GF-D8 (cell line): ENCODE data around the gene LDLRAD4.
"Not testable (repeated sequence)": the region's sequence is repeated elsewhere in the genome, so short reads cannot be mapped to it uniquely, and the experiment has no call there.

Experiments used
- DNase-seq: peaks from one replicate; lab custom pipeline; 2025; lab: John Stamatoyannopoulos, UW

Gene LDLRAD4

GRCh38 chr18:13487237-13487636 lies 268.7 kb downstream of the LDLRAD4 start:
- no peak for DNase-seq

DNA sequence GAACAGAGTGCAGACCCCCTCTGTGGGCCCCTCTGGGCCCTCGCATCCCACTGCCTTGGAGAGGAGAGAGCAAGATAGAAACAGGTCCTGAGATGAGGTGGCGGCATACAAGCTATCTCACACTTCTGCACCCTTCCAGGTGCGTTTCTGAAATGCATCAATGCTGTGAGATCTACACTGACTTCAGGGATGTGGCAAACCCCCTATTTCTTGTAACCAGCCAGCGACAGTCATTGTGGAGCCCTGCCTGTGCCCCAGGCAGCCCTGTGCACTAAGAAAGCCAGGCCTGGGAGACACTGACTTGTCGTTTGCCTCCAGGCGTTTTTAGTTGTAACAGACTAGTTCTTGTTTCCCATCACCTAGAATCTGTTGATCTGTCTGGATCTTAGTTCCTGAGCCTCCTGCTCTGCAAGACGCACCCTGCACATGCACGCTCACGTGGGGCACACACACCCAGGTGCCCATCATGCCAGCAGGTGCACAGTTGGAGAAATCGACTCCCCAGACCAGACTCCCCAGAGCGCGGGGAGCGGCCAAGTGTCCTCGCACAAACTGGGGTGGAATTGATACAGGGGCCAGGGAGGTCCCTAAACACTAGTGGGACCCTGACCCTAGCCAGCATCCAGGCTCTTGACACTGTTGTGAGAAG lies 269.8 kb downstream of the LDLRAD4 start:
- no peak for DNase-seq

DNA sequence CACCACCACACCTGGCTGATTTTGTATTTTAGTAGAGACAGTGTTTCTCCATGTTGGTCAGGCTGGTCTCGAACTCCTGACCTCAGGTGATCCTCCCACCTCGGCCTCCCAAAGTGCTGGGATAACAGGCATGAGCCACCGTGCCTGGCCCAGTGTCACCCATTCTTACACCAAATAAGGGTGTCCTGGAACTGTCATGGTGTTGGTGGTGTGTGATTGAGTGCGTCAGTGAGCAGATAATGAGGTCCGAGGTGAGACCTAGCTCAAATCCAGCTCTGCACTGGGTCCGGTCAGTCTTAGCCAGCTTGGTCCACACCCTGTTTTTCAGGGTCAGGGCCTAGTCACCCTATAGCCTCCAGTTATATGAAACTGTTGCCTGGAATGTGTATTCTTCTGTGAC lies 270.7 kb downstream of the LDLRAD4 start:
- not testable (repeated sequence) for DNase-seq

DNA sequence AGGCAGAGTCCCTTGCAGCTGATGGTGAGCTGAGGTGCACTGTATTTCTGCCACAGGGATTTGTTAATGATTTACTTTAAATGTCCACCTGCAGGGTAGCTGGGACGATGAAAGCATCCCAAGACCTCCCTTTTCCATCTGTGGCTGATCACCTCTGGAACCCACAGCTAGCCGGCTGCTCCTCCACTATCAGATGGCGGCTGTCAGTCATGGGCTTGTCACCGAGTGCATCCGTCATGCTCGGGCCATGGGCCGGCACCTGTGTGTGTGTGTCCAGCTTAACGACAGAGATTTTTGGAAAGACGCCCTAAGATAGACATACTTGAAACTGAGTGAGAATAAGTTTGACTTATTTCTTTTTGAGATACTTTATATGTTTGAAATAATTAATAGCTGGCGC lies 272.6 kb downstream of the LDLRAD4 start:
- DNase-seq: no peak

DNA sequence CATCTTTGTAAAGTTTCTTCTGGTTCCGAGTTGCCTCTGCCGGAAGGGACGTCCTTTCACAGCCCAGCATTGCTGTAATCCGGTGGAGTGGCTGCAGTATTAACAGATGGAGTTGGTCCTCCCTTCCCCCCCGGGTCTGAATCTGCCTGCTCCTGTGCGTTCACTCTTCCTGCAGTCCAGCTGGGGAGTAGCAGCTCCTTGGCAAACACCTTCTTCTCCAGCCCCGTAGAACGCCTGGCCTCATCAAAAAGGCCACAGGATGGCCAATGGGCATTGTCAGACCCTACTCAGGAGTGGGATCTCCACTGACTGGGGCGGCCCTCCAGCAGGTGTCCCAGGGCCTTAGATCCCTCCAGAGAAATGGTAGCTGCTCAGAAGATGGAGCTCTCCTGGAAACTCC lies 273.8 kb downstream of the LDLRAD4 start:
- DNase-seq: no peak

DNA sequence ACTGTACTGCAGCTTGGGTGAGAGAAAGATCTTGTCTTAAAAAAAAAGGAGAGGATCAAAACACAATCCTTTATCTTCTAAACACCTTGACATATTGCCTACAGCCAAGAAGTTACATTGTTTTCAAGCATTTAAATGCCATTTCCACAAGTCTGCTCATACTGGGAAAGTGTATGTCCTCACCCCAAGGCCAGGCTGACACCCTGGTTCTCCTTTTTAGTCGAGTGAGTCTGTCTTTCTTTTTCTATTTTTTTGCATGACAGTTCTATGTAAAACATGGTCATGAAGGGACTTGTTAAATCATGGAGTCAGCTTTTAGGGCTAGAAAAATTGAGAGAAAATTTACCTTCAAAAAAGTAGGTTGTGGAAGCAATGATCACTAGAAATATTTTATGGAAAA lies 274.5 kb downstream of the LDLRAD4 start:
- no peak for DNase-seq

DNA sequence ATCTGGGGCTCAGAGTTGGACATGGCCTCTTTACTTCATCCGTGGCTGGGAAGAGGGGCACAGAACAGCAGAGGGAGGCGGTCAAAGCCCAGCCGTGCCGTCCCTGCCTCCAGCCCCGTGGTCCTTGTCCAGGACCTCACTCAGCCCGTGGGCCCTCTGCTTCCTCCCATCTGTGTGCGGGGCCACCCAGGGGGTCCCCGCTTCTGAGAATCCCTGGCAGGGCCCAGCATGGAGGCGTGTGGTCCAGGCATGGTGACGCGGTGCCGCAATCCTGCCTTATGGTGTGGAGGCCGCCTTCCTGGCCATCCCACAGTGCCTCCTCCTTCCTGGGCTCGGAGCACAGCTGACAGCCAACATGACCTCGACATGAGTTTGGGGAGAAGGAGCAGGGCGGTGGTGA lies 275.2 kb downstream of the LDLRAD4 start:
- no peak for DNase-seq

- no peak for DNase-seq
These were observed 276.4 kb downstream of the LDLRAD4 start for GRCh38 chr18:13494871-13495445.

DNA sequence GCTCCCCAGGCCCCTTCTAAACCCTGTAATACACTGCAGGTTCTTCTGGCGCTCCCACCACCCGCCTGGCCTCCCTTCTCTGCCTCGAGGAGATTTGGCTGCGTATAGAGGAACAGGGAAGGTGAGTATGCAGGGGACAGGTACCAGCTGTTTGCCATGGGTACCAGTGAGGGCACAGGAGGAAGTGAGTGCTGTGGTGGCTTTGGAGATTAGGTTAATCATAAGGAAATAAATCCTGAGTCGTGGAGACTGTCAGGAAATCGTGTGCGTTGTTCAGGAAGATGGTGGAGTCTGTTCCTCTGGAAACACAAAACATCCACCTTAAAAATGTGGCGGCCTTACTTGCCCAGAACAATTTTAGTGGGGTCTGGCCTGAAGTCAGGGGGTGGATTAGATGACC lies 277.4 kb downstream of the LDLRAD4 start:
- no peak for DNase-seq

DNA sequence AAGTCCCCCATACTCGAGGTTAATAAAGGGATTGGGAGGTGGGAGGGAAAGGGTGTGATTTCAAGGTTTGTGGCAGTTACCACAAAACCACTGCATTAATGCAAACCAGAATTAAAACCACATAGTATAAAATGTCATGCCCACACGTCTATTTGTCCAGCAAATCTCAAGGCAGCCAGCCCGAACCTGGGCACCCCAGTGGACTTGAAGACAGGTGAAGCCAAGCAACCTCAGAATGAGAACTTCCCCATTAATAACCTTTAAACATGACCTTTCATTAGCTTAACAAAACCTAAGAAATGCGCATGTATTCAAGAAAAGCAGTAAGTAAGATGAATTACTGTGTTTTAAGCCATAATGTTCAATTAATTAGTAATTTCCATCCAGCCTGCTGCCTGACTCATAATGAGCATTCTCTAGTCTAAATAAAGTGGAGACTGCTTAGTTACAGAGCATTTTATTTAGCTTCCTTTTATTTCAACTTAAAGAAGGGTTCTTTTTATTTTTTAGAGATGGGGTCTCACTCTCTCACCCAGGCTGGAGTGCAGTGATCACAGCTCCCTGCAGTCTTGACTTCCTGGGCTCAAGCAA lies 278.2 kb downstream of the LDLRAD4 start:
- no peak for DNase-seq

GRCh38 chr18:13499803-13500202 lies 281.2 kb downstream of the LDLRAD4 start:
- DNase-seq: no peak

DNA sequence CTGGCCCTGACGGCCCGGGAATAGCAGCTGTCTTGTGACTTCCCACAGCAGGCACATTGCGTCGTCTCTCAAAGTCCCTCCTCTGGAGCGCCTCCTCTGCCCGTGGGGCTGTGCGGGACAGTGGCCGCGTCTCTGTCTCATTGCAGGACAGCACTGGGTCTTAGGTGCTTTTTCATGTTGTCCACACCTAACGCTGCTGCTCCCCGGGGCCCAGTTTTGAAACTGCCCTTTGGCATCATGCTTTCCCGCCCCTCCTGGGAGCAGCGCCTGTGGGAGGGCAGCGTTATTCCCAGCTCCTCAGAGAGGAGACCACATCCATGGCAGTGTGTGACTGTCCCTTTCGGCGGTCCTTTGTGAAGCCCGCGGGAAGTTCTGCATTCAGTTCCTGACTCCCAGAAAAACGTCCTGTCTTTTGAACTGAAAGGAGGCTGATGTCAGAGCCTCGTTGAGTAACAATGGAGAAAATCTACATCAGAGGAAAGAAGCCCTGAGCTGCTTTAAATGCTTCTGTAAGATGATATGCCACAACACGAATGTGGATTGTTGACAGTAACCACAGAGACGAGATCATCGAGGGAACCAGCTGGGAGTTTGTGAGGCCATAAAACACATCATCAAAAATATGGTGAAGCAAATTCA lies 281.8 kb downstream of the LDLRAD4 start:
- DNase-seq: no peak

- DNase-seq: no peak
These were observed 282.4 kb downstream of the LDLRAD4 start for GRCh38 chr18:13500869-13501542.

GRCh38 chr18:13501543-13501887 lies 283.0 kb downstream of the LDLRAD4 start:
- DNase-seq: no peak

- no peak for DNase-seq
These were observed 283.3 kb downstream of the LDLRAD4 start for GRCh38 chr18:13501891-13502290.

DNA sequence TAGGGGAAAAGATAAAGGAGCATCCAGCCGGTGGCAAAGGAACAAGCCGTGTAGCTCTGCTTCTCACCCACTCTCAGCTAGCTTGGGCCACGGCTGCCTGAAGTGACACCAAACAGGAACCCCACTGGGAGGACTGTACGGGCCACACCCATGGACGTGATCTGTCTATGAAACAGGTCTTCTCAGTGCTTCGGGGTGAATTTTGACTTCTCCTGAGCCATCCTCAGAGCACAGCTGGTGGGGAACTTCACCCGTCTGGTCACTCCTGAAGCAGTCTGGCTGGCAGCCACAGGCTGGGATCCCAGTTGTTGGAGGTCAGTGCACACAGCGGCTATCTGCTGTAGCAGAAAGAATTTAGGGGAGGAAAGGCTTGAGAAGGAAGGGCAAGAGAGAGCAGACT lies 284.0 kb downstream of the LDLRAD4 start:
- DNase-seq: no peak

GRCh38 chr18:13503836-13504235 lies 285.3 kb downstream of the LDLRAD4 start:
- no peak for DNase-seq

DNA sequence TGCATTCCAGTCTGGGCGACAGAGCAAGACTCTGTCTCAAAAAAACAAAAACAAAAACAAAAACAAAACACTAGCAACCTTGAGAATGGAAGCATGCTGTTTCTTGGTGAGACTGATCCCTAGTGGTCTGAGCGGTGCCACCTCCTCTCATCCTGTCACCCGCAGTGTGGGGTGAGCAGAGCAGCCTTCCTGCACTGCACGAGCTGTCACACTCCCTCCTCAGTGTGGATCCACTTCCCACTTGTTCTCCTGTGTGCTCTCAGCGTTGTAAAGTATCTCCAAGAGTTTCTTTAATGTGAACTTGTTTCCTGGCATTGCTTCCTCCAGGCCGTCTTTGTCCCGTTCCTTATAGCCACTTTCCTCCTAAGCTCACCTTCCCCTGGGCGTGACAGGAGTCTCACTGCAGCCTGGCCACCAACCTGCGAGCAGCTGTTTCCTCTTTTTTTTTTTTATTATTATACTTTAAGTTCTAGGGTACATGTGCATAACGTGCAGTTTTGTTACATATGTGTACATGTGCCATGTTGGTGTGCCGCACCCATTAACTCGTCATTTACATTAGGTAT lies 287.3 kb downstream of the LDLRAD4 start:
- no peak for DNase-seq

DNA sequence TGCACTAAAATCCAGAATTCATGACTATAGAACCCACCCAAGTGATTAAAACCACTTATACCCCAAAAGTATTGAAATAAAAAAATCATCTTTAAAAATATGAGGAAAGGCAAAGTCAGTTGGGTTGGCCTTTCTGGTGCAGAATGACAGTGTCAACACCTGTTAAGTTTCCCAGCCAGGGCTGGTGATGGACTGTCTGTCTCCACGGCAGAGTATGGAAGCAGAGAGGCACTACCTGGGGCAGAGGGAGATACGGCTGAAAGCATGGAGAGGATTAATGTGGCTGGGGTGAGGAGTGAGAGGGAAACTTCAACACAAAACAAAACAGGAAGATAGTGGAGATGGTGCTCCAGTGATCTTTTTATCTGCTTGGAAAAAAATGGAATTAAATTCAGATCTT lies 292.0 kb downstream of the LDLRAD4 start:
- no peak for DNase-seq

DNA sequence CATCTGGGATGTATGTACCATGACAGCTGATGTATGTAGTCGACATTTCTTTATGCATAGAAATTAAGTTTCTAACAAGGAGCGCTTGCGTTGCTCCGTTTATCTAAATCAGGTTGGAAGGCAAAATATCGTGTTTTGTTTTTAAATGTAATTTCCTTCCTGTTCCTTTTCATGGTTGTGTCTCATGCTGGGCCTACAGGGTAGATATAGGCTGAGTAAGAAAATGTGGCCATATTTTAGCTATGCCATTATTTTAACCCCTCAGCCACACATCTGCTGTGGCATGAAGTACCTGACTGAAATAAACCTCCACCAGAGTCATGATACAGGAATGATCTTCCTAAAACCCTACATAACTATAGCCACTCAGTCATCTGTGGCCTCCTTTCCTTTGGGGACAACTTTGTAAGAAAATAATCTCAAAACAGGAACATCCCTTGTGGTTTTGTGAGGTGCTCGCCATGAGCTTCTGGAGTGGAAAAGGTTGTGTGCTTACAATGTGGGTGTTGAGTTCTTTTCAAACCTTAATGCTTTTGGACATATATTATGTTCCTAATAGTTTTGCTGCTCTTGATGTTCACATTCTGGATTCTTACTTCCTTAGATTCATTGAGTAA lies 293.5 kb downstream of the LDLRAD4 start:
- peak; percentile 22 for DNase-seq

DNA sequence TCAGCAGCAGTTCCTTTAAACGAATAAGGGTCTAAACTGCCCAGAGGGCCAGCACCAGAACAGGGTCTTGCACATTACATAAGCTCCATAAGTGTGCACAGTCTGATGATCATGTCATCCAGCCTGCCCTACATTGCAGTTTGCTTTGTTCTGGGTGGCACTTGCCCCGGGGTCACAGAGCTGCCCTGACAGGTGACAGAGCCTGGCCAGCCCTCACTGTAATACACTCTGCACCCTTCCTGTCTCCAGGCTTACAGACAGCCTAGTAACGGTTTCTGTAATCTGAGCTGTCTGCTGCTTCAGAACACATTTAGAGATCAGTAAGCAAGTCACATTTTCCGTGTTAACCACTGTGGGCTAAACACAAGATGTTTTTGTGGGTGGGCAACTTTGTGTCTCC lies 294.5 kb downstream of the LDLRAD4 start:
- peak; percentile 24 for DNase-seq

- DNase-seq: no peak
These were observed 294.9 kb downstream of the LDLRAD4 start for GRCh38 chr18:13513481-13513880.
